Mucosa of stomach (tissue), 1 donor: ENCODE data around the gene WASHC3.

Source experiments
- H3K27me3 ChIP-seq: one replicate; pipeline ENCODE4 v1.7.0; 2013; ENCODE audit warnings: mild to moderate bottlenecking, low read length; ENCODE audit not compliant: control insufficient read depth, insufficient read depth
- H3K36me3 ChIP-seq: one replicate; pipeline ENCODE4 v1.7.0; 2013; ENCODE audit warnings: low read length; ENCODE audit not compliant: control insufficient read depth, insufficient read depth
- H3K4me1 ChIP-seq: one replicate; pipeline ENCODE4 v1.7.0; 2013; ENCODE audit warnings: mild to moderate bottlenecking, low read length; ENCODE audit not compliant: control insufficient read depth, insufficient read depth
- H3K4me3 ChIP-seq: one replicate; pipeline ENCODE4 v1.7.0; 2013; ENCODE audit warnings: low read length
- H3K9ac ChIP-seq: one replicate; pipeline ENCODE4 v1.7.0; 2013; ENCODE audit warnings: mild to moderate bottlenecking, low read length, moderate library complexity
- H3K9me3 ChIP-seq: one replicate; pipeline ENCODE4 v1.7.0; 2013; ENCODE audit warnings: mild to moderate bottlenecking, low read length, moderate library complexity; ENCODE audit not compliant: control insufficient read depth
- donor health status: Pancreatic carcinoma.

WASHC3 gene

DNA sequence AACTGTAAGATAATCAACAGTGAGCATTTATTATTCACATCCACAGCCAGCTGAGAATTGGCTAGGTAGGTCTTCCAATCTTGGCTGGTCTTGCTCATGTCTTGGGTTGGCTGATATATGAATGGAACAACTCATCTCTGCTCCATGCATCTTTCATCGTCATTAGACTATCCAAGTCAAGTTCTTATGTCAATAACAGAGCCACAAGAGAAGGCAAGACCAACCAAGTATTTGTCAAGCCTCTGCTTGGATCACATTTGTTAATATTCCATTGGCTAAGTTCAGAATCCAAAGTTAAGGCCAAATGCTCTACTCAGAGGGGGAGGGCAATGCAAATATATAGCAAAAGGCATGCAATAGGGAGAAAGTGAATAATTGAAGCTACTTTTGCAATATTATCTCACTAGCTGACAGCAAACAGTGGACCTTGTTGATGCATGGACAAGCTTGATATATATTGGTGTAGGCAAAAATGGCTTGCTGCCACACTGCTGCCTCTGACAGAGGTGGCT, 53.1 kb downstream of the WASHC3 start:
- Histone ChIP-seq H3K4me3 (no peak overlapping the region), H3K9ac (no peak overlapping the region), H3K27me3 (no peaks in the 10 kb centered on the region), H3K36me3 (no peaks in the 10 kb centered on the region), H3K9me3 (no peaks in the 10 kb centered on the region), H3K4me1 (no peaks in the 10 kb centered on the region)

DNA sequence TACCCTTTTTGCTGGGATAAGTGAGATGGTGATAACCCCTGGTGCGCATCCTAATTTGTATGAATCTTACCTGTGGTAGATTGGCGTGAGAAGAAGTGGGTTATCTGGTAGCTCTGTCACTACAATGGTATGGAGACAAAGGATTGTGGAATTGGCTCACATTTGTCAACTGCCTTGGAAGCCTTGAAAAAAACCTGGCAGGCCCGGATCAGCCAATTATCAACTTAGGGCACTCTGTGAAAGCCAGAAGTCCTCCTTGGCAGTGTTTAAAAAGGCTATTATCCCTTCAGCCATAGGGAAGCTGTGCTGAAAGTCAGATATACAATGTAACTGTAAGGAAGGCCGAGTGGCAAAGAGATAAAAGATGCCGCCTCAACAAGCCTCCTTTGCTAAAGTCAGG, 56.5 kb downstream of the WASHC3 start:
- Histone ChIP-seq H3K9me3 (no peaks in the 10 kb centered on the region), H3K4me1 (no peaks in the 10 kb centered on the region), H3K4me3 (no peak overlapping the region), H3K27me3 (no peaks in the 10 kb centered on the region), H3K9ac (no peak overlapping the region), H3K36me3 (no peaks in the 10 kb centered on the region)

DNA sequence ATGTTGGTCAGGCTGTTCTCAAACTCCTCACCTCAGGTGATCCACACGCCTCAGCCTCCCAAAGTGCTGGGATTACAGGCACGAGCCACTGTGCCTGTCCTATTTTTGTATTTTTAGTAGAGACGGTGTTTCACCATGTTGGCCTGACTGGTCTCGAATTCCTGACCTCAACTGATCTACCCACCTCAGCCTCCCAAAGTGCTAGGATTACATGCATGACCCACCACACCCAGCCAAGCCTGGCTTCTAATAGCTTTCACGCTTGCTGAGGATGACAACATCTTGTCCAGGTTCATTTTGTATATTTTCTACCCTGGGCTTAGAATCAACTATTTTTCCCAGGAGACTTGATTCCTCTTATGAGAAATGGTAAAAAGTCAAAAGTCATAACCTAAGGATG, 64.7 kb downstream of the WASHC3 start:
- no peaks in the 10 kb centered on the region for H3K36me3 ChIP-seq
- no peaks in the 10 kb centered on the region for H3K9me3 ChIP-seq
- no peak overlapping the region for H3K4me3 ChIP-seq
- H3K4me1 ChIP-seq, result no peaks in the 10 kb centered on the region
- H3K27me3 ChIP-seq, result no peaks in the 10 kb centered on the region
- no peak overlapping the region for H3K9ac ChIP-seq

DNA sequence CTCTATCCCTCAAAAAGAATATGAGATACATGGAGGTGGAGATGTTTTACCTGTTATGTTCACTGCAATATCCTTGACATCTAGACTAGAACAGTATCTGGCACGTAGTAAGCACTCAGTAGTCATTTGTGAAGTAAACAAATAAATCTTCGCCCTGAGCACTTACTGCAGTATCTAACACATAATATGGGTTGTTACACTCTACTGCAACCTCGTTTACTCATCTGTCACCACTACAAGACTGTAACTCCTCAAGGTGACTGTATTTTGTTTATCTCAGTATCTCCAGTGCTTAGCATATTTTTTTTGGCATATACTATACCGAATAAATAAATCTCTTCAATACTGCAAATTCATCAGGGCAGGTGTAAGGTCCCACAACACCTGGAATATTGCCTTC, 66.1 kb downstream of the WASHC3 start:
- Histone ChIP-seq H3K9me3 (no peaks in the 10 kb centered on the region), H3K27me3 (no peaks in the 10 kb centered on the region), H3K4me1 (no peaks in the 10 kb centered on the region), H3K36me3 (no peaks in the 10 kb centered on the region), H3K4me3 (no peak overlapping the region), H3K9ac (no peak overlapping the region)

DNA sequence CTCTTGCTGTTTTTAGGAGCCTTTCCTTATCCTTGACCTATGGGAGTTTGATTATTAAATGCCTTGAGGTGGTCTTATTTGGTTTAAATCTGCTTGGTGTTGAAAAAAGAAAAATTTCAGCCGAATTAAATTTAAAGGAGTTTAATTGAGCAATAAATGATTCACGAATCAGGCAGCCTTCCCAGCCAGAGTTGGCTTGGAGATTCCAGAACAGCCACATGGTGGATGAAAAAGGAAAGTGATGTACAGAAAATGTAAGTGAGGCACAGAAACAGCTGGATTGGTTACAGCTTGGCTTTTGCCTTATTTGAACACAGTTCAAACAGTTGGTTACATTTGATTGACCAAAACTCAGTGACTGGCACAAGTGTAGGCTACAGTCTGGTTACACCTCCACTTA, 69.7 kb downstream of the WASHC3 start:
- Histone ChIP-seq H3K9me3 (no peaks in the 10 kb centered on the region), H3K4me3 (no peak overlapping the region), H3K27me3 (no peaks in the 10 kb centered on the region), H3K9ac (no peak overlapping the region), H3K4me1 (no peaks in the 10 kb centered on the region), H3K36me3 (no peaks in the 10 kb centered on the region)

DNA sequence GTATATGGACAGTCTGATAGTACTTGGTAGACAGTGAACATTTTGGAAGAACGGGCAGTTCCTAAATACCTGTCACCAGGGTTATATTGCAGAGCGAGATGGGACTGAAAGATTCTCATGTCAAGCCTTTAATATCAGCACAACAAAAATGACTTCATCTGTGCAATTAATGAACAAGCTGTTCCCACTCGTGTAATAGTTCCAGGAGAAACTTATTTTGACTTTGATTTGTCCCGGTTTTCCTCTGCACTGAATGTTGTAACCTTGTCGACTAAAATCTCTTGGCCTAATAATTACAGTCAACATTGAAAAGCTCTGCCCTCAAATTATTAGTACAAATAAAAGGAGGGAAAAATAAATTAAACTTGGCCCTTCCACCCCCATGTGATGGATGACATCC, 79.5 kb downstream of the WASHC3 start:
- no peaks in the 10 kb centered on the region for H3K4me1 ChIP-seq
- no peaks in the 10 kb centered on the region for H3K36me3 ChIP-seq
- no peaks in the 10 kb centered on the region for H3K27me3 ChIP-seq
- no peak overlapping the region for H3K9ac ChIP-seq
- H3K4me3 ChIP-seq, result no peak overlapping the region
- no peaks in the 10 kb centered on the region for H3K9me3 ChIP-seq

DNA sequence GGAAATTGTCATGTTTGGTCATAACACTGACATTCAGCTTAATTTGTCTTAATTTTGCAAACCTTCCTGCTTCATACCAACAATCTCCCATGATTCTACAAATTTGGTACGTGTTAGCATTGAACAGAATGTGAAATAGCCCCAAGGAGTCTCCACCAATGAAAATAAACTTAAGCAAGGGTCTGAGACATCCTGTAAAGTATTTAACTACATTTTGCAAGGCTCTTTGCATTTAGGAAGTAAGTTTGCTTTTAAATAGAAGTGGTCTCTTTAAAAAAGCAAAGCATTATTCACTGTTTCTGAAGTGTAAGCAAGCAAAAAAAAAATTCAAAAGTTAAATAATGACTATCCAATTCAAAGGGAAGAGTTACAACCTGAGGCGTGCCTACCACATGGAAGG, 79.9 kb downstream of the WASHC3 start:
- no peaks in the 10 kb centered on the region for H3K27me3 ChIP-seq
- no peak overlapping the region for H3K9ac ChIP-seq
- H3K4me1 ChIP-seq, result no peaks in the 10 kb centered on the region
- no peak overlapping the region for H3K4me3 ChIP-seq
- H3K9me3 ChIP-seq, result no peaks in the 10 kb centered on the region
- no peaks in the 10 kb centered on the region for H3K36me3 ChIP-seq

DNA sequence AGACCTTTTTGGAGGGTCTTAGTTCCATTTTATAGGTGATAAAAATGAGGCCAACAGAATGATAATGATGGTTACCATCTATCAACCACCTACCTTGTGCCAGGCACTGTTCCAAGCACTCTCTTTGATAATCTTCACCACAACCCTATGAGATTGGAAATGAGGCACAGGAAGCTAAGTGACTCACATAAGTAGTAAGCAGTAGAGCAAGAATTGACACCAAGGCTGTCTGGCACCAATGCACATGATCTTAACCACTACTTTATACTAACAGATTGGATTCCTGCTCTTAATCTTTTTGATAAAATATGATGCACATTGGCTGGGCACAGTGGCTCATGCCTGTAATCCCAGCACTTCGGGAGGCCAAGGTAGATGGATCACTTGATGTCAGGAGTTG, 93.0 kb downstream of the WASHC3 start:
- H3K27me3 ChIP-seq, result no peaks in the 10 kb centered on the region
- peaks cover 3% of the 10 kb centered on the region for H3K4me1 ChIP-seq
- H3K9ac ChIP-seq, result no peak overlapping the region
- no peak overlapping the region for H3K4me3 ChIP-seq
- H3K9me3 ChIP-seq, result no peaks in the 10 kb centered on the region
- no peaks in the 10 kb centered on the region for H3K36me3 ChIP-seq

DNA sequence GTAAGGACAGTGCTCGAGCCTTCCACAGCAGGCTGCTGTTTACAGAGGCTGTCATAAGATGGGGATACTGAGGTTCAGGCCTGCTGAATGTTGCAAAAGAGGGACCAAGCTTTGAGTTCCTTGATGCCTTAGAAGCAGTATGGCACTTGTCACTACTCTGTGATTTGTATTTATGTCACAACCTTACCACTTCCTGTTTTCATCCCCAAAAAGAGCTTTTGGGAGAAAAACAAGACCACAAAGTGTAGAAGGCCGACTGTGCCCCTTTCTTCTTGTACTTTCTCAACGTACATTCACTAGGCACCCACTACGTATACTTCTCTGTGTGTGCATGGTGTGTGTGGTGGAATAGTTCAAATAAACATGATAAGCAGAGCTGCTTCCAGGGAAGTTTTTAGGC, 94.3 kb downstream of the WASHC3 start:
- Histone ChIP-seq H3K9me3 (no peaks in the 10 kb centered on the region), H3K27me3 (no peaks in the 10 kb centered on the region), H3K9ac (no peak overlapping the region), H3K4me3 (no peak overlapping the region), H3K4me1 (peaks cover 12% of the 10 kb centered on the region), H3K36me3 (no peaks in the 10 kb centered on the region)

DNA sequence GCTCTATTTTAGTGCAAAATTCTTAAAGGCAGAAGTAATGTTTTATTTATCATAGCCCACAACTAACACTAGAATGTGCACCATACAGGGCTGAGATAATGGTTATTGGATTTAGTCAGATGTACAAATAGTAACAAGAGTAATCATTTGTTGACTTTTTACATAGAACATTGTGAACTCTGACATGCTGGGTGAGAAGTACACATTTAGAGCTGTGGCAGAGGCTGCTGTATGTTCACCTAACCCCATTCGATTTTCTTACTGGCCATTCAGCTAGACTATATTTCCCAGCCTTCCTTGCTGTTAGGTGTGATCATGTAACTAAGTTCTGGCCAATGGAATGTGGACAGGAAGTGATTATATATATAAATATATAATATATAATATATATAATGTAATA, 95.3 kb downstream of the WASHC3 start:
- Histone ChIP-seq H3K9ac (no peak overlapping the region), H3K4me1 (peaks cover 17% of the 10 kb centered on the region), H3K27me3 (no peaks in the 10 kb centered on the region), H3K4me3 (no peak overlapping the region), H3K9me3 (no peaks in the 10 kb centered on the region), H3K36me3 (no peaks in the 10 kb centered on the region)

DNA sequence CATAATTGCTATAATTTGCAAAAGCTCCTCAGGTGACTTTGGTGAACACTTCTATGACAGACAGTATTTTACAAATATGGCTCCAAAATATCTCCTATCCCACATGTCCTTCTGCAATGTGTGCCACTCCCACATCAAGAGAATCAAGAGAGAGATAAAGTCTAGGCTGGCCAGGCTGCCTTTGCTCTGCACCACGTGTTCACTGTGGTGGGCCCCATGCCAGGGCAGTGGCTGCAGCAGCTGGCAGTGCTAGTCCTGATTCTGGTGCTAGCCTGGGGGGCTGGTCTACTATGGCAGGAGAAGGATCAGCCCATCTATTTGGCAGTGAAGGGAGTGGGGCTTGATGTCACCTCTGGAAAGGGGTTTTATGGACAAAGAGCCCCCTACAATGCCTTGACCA, 98.1 kb downstream of the WASHC3 start:
- Histone ChIP-seq H3K27me3 (no peaks in the 10 kb centered on the region), H3K9me3 (no peaks in the 10 kb centered on the region), H3K36me3 (no peaks in the 10 kb centered on the region), H3K9ac (no peak overlapping the region), H3K4me1 (peaks cover 17% of the 10 kb centered on the region), H3K4me3 (no peak overlapping the region)
